Measurements from ENCODE around the gene TAS2R60. TPM values are rescaled to one million over a fixed set of nuclear protein-coding genes. Genes with fewer than 3 reads are reported as not detected.
A peak's percentile ranks its signal among the peaks of the same experiment; 100 is the strongest.

The TAS2R60 gene
- total RNA-seq, 1 experiment from 2014 or later = not detected

GRCh38 chr7:143458681-143459080 is 15.4 kb downstream of the TAS2R60 start:
- H3K79me2 ChIP-seq (ENCODE audit: low read depth) = no peaks in the 10 kb centered on the region
- BruUV-seq (replicated peaks) = no TSS peak
- ChIA-PET POLR2A (ENCODE audit: unreplicated experiment) (no interaction called here), CTCF (no interaction called here)
- DNase-seq = peak in 1 of 2 experiments; percentile 10
- 0 out of 2 replicates have a peak, but pooled peaks cover 4% of the 10 kb centered on the region for H3K9me3 ChIP-seq (ENCODE audit: insufficient read depth, low read depth)
- TF ChIP-seq CTCF (conservative IDR thresholded peaks at IDR 0.05) (no peak), EZH2 (IDR thresholded peaks at IDR 0.05; ENCODE audit: low read depth) (no peak)
- H3K27ac ChIP-seq = no peak overlapping the region
- H2AFZ ChIP-seq = no peak overlapping the region
- no peaks in the 10 kb centered on the region for H4K20me1 ChIP-seq (ENCODE audit: insufficient read depth)
- H3K36me3 ChIP-seq (ENCODE audit: low read depth) = no peaks in the 10 kb centered on the region
- intact Hi-C loops (cut with micrococcal nuclease; ENCODE audit: unreplicated experiment) = loop anchor here (5.0 kb wide), 1 partner anchor 41 kb away; no protein-coding TSS in a partner anchor
- no peaks in the 10 kb centered on the region for H3K27me3 ChIP-seq (ENCODE audit: insufficient read depth, low read depth)
- no peaks in the 10 kb centered on the region for H3F3A ChIP-seq (ENCODE audit: insufficient read depth, low read depth)
- H3K4me3 ChIP-seq = no peak overlapping the region
- H3K9me2 ChIP-seq (ENCODE audit: insufficient read depth) = 0 out of 2 replicates have a peak, but pooled peaks cover 3% of the 10 kb centered on the region
- no peak overlapping the region for H3K4me2 ChIP-seq
- peaks cover 12% of the 10 kb centered on the region for H3K4me1 ChIP-seq (replicated peaks; ENCODE audit: insufficient read depth)

GRCh38 chr7:143459359-143459758 is 16.1 kb downstream of the TAS2R60 start:
- DNase-seq = peak in 1 of 2 experiments; percentile 25
- Histone ChIP-seq H2AFZ (no peak overlapping the region), H3K4me1 (replicated peaks; ENCODE audit: insufficient read depth) (peaks cover 5% of the 10 kb centered on the region), H3K36me3 (ENCODE audit: low read depth) (no peaks in the 10 kb centered on the region), H3K27me3 (ENCODE audit: insufficient read depth, low read depth) (no peaks in the 10 kb centered on the region), H3F3A (ENCODE audit: insufficient read depth, low read depth) (no peaks in the 10 kb centered on the region), H3K27ac (no peak overlapping the region), H3K9me3 (ENCODE audit: insufficient read depth, low read depth) (0 out of 2 replicates have a peak, but pooled peaks cover 4% of the 10 kb centered on the region), H4K20me1 (ENCODE audit: insufficient read depth) (no peaks in the 10 kb centered on the region), H3K4me2 (no peak overlapping the region), H3K79me2 (ENCODE audit: low read depth) (no peaks in the 10 kb centered on the region), H3K9me2 (ENCODE audit: insufficient read depth) (0 out of 2 replicates have a peak, but pooled peaks cover 1% of the 10 kb centered on the region), H3K4me3 (no peak overlapping the region)
- TF ChIP-seq CTCF (conservative IDR thresholded peaks at IDR 0.05) = no peak
- no peak for TF ChIP-seq EZH2 (IDR thresholded peaks at IDR 0.05; ENCODE audit: low read depth)
- intact Hi-C loops (cut with micrococcal nuclease; ENCODE audit: unreplicated experiment) = loop anchor here (5.0 kb wide), 1 partner anchor 42 kb away; no protein-coding TSS in a partner anchor
- POLR2A ChIA-PET (ENCODE audit: unreplicated experiment) = no interaction called here
- no TSS peak for BruUV-seq (replicated peaks)
- CTCF ChIA-PET = no interaction called here

GRCh38 chr7:143460271-143460979 is 17.2 kb downstream of the TAS2R60 start:
- Histone ChIP-seq H3K4me1 (replicated peaks; ENCODE audit: insufficient read depth) (no peaks in the 10 kb centered on the region), H3K36me3 (ENCODE audit: low read depth) (no peaks in the 10 kb centered on the region), H3K79me2 (ENCODE audit: low read depth) (no peaks in the 10 kb centered on the region), H3K27me3 (ENCODE audit: insufficient read depth, low read depth) (no peaks in the 10 kb centered on the region), H2AFZ (no peak overlapping the region), H3K9me2 (ENCODE audit: insufficient read depth) (no peaks in the 10 kb centered on the region), H3K9me3 (ENCODE audit: insufficient read depth, low read depth) (0 out of 2 replicates have a peak, but pooled peaks cover 4% of the 10 kb centered on the region), H3K4me2 (no peak overlapping the region), H4K20me1 (ENCODE audit: insufficient read depth) (no peaks in the 10 kb centered on the region), H3K27ac (no peak overlapping the region), H3F3A (ENCODE audit: insufficient read depth, low read depth) (no peaks in the 10 kb centered on the region), H3K4me3 (no peak overlapping the region)
- ChIA-PET POLR2A (ENCODE audit: unreplicated experiment) (no interaction called here), CTCF (no interaction called here)
- no TSS peak for BruUV-seq (replicated peaks)
- intact Hi-C loops (cut with micrococcal nuclease; ENCODE audit: unreplicated experiment) = no loop called here
- peak in 1 of 2 experiments; percentile 19 for DNase-seq
- TF ChIP-seq EZH2 (IDR thresholded peaks at IDR 0.05; ENCODE audit: low read depth) (no peak), CTCF (conservative IDR thresholded peaks at IDR 0.05) (no peak)

All from PC-9 (cell line).